GM12865 (cell line): ENCODE data around the gene TAF6.

Experiments
- DNase-seq: peaks from one replicate; pipeline ENCODE4 v3.0.0; 2010; ENCODE audit warnings: low read depth
- H3K4me3 ChIP-seq: 2 replicates; pipeline ENCODE4 v1.5.1; 2011; ENCODE audit warnings: mild to moderate bottlenecking, low read depth, low read length, control low read depth
- CTCF ChIP-seq: IDR thresholded peaks from 2 replicates; pipeline ENCODE4 v1.5.1; 2011; ENCODE audit warnings: low read length, control low read depth, low read depth, inconsistent platforms; ENCODE audit not compliant: insufficient read depth; ENCODE audit errors: missing control alignments

Gene TAF6

GRCh38 chr7:100155553-100156317, 36.6 kb upstream of the TAF6 start:
- DNase-seq = no peak
- TF ChIP-seq CTCF = no peak
- no peak overlapping the region for H3K4me3 ChIP-seq

DNA sequence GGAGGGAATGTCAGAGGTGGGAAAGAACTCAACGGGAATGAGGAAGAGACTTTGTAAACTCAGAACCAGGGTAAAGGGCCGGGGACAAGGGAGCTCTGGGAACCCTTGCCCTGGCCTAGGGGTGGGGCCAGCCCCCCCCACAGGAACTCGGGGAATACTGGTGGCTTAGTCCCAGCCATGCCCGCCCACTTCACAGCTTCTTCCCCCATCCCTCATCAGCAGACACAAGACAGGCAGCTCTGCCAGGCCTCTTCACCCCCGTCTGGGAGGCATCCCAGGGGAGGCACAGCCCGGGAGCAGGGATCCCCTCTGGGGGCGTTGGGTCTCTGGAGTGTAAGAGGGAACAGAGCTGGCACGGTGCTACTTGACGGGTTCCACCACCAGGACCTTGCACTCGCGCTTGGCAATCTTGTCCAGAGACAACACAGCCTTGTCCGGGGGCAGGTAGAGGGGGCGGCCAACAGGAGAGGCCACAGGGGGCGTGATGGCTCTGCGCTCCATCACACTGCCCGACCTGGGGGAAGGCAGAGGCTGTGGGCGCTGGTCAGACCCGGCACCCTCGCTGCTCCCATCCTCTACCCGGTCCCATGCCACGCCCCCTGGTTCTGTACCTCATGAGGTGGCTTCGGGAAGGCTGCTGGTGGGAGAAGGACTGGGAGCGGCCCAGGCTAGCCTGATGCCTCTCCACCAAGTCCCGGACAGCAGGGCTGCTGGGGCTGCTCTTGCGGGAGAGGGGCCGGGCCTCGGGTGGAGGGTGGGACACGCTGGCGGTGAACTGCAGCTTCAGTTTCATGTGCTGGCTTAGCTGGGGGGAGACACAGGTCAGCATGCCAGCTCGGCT, 35.7 kb upstream of the TAF6 start:
- no peak for DNase-seq
- H3K4me3 ChIP-seq = no peak overlapping the region
- no peak for TF ChIP-seq CTCF

DNA sequence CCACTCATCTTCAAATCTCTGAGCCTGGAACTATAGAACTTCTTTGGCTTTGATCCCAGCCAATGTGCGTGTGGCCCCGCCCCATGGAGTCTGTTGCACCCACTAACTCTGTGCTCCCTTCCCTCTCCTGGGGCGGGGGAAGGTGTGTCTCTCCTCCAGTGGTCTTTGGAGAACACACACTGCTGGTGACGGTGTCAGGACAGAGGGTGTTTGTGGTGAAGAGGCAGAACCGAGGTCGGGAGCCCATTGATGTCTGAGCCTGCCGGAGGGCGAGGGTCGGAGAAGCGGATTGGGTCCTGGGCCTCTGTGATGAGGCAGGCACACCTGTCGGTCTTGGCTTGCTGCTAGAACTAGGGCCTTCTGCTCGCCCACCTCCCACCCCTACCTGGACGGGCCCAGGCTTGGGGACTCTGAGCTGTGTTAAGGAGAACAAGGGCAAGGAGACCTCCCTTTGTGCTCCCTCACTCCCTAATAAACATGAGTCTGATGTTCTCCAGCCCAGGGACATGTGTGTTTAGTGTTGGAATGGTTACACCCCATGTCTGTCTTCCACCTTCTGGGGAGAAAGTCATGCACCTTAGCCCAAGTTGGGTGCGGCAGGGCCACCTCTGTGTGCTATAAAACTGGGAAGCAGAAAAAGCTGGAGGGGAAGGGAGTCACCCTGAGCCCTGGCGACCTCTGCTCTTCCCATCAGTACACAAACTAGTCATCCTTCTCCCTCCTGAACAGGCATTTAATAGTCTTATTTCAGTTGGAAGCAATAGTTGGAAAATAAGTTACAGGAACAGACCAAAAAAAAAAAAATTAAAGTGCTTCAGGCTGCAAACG, 34.8 kb upstream of the TAF6 start:
- no peak for TF ChIP-seq CTCF
- H3K4me3 ChIP-seq = no peak overlapping the region
- DNase-seq = no peak

DNA sequence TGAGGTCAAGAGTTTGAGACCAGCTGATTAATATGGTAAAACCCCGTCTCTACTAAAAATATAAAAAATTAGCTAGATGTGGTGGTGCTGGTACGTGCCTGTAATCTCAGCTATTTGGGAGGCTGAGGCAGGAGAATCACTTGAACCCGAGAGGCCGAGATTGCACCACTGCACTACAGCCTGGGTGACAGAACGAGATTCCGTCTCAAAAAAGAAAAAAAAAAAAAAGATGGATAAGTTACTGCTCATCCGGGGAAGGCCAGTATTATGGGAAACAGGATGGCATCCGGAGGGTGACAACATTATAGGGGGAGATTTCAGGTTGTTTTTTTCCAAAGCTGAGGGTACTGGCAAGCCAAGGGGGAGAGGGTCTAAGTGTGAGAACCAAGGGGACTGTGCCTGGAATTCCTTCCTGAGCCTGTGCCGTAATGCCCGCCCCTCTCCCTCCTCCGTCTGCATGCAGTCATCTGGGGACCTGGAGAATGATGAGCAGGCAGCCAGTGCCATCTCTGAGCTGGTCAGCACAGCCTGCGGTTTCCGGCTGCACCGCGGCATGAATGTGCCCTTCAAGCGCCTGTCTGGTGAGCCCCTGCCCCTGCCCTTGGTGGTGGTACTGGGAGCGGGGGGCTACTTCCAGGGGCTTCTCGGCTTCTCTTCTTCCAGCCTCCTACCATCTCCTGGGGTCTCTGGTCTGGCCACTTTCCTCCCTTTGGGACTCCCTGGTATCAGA, 33.9 kb upstream of the TAF6 start:
- TF ChIP-seq CTCF = no peak
- DNase-seq = no peak

DNA sequence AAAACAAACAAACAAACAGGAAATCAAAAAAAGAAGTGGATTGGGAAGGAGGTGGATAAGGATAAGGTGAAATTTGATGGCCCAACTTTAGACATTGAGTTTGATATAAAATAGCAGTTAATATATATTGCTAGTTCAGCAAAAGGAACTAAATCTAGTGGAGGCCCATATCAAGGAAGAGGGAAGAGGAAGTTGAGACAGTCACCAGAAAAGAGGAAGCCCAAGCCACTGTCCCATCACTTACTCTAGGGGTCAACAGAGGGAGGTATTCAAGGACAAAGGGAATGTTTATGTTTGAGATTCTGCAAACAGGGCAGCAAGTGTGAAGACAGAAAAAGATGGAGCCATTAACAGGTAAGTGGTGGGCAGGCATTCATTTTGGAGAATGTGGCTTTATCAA, 33.2 kb upstream of the TAF6 start:
- no peak overlapping the region for H3K4me3 ChIP-seq
- DNase-seq = no peak
- TF ChIP-seq CTCF = no peak

More for the DNA sequence above, 33.9 kb upstream of the TAF6 start:
- no peak overlapping the region for H3K4me3 ChIP-seq

GRCh38 chr7:100148559-100149328, 29.6 kb upstream of the TAF6 start, which contains the start of gene LAMTOR4:
Gene LAMTOR4, plus strand, starts transcription at chr7:100148918. Its CDS starts 55 bp downstream, at chr7:100148973.
- peak; percentile 100 for DNase-seq
- peak; percentile 6 for TF ChIP-seq CTCF
- H3K4me3 ChIP-seq = peak within 1 kb of the TSS; percentile 94
